DND-41 (cell line): ENCODE measurements around the gene TGFA.

ENCODE experiments used
- ATAC-seq: fragments of 200-7000 bp; cut with Tn5 transposase; 3 replicates; pipeline ENCODE4 v1.9.1; 2021; ENCODE audit warnings: low read depth; ENCODE audit not compliant: insufficient read depth
- DNase-seq: peaks from one replicate; pipeline ENCODE4 v3.0.0-alpha.2; 2020
- H2AFZ ChIP-seq: 2 replicates; pipeline ENCODE4 v1.6.0; 2012; ENCODE audit warnings: low read depth, low read length
- H3K27ac ChIP-seq: 2 replicates; pipeline ENCODE4 v1.5.1; 2012; ENCODE audit warnings: low read length, inconsistent platforms
- H3K27me3 ChIP-seq: fragments of 200-600 bp; sonication (generic); 2 replicates; pipeline ENCODE4 v1.6.0; 2012; ENCODE audit warnings: low read length, mild to moderate bottlenecking, inconsistent platforms; ENCODE audit not compliant: insufficient read depth, poor library complexity
- H3K36me3 ChIP-seq: 2 replicates; pipeline ENCODE4 v1.5.1; 2012; ENCODE audit warnings: low read length, inconsistent platforms; ENCODE audit not compliant: insufficient read depth
- H3K4me1 ChIP-seq: 2 replicates; pipeline ENCODE4 v1.5.1; 2012; ENCODE audit warnings: mild to moderate bottlenecking, low read length; ENCODE audit not compliant: insufficient read depth
- H3K4me2 ChIP-seq: 2 replicates; pipeline ENCODE4 v1.6.0; 2012; ENCODE audit warnings: mild to moderate bottlenecking, moderate library complexity, low read length, inconsistent platforms; ENCODE audit not compliant: insufficient read depth
- H3K4me3 ChIP-seq, 2 experiments: fragments of 200-600 bp in 1 of 2; shearing (Covaris generic) in 1 of 2; 2 replicates each; pipeline ENCODE4 v1.5.1; 2012 to 2016; ENCODE audit warnings: inconsistent platforms in 2 of 2, low read length in 2 of 2, mild to moderate bottlenecking in 2 of 2, low read depth in 1 of 2, moderate library complexity in 1 of 2
- H3K79me2 ChIP-seq: 2 replicates; pipeline ENCODE4 v1.6.0; 2012; ENCODE audit warnings: low read length, inconsistent platforms; ENCODE audit not compliant: insufficient read depth
- H3K9ac ChIP-seq: 2 replicates; pipeline ENCODE4 v1.6.0; 2012; ENCODE audit warnings: low read depth, mild to moderate bottlenecking, inconsistent platforms, low read length, moderate library complexity
- H3K9me3 ChIP-seq: 2 replicates; pipeline ENCODE4 v1.5.1; 2012; ENCODE audit warnings: low read length, moderate library complexity, mild to moderate bottlenecking, inconsistent platforms; ENCODE audit not compliant: insufficient read depth, severe bottlenecking
- H4K20me1 ChIP-seq: 2 replicates; pipeline ENCODE4 v1.6.0; 2012; ENCODE audit warnings: low read length; ENCODE audit not compliant: insufficient read depth
- EZH2 ChIP-seq: IDR thresholded peaks from 3 replicates; pipeline ENCODE4 v1.6.1; 2012; ENCODE audit warnings: borderline replicate concordance, low read depth, mild to moderate bottlenecking, moderate library complexity, low read length, inconsistent platforms; ENCODE audit not compliant: severe bottlenecking
- TF ChIP-seq, protein P1 (sequence below): IDR thresholded peaks from 2 replicates; pipeline ENCODE4 v1.5.1; 2012; ENCODE audit warnings: borderline replicate concordance, low read length, moderate library complexity, mild to moderate bottlenecking; ENCODE audit not compliant: poor library complexity, severe bottlenecking; ENCODE audit errors: extremely low read depth

Gene TGFA

DNA sequence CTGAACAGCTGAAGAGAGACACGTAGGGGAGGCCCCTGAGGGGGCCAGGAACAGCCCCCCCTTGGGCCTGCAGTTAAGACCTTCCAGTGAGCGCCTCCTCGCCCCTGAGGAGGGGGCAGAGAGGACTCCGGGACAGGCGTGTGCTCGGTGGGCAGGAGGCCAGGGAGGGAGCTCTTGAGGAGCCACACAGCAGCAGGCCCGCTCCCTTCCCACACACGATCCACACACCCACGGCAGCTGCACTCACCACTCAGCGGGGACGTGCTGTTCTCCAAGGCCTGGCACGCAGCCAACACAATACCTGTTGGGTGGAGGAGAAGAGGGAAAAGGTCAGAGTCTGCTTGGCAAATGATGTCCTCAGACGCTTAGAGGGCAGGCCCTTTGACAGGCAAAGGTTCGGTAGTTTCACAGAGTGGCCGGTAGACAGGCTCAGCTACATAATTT lies 39.0 kb downstream of the TGFA start:
- H3K79me2 ChIP-seq: no peaks in the 10 kb centered on the region
- H3K9me3 ChIP-seq: no peaks in the 10 kb centered on the region
- ATAC-seq (no peak), DNase-seq (no peak)
- no peaks in the 10 kb centered on the region for H3K4me1 ChIP-seq
- H3K36me3 ChIP-seq: no peaks in the 10 kb centered on the region
- no peak overlapping the region for H3K4me2 ChIP-seq
- no peak overlapping the region for H2AFZ ChIP-seq
- H3K4me3 ChIP-seq: no peak overlapping the region
- TF ChIP-seq, protein P1, sequence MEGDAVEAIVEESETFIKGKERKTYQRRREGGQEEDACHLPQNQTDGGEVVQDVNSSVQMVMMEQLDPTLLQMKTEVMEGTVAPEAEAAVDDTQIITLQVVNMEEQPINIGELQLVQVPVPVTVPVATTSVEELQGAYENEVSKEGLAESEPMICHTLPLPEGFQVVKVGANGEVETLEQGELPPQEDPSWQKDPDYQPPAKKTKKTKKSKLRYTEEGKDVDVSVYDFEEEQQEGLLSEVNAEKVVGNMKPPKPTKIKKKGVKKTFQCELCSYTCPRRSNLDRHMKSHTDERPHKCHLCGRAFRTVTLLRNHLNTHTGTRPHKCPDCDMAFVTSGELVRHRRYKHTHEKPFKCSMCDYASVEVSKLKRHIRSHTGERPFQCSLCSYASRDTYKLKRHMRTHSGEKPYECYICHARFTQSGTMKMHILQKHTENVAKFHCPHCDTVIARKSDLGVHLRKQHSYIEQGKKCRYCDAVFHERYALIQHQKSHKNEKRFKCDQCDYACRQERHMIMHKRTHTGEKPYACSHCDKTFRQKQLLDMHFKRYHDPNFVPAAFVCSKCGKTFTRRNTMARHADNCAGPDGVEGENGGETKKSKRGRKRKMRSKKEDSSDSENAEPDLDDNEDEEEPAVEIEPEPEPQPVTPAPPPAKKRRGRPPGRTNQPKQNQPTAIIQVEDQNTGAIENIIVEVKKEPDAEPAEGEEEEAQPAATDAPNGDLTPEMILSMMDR: no peak
- no peak for TF ChIP-seq EZH2
- H3K9ac ChIP-seq: no peak overlapping the region
- no peaks in the 10 kb centered on the region for H4K20me1 ChIP-seq
- no peak overlapping the region for H3K27ac ChIP-seq
- H3K27me3 ChIP-seq: peaks cover 17% of the 10 kb centered on the region

DNA sequence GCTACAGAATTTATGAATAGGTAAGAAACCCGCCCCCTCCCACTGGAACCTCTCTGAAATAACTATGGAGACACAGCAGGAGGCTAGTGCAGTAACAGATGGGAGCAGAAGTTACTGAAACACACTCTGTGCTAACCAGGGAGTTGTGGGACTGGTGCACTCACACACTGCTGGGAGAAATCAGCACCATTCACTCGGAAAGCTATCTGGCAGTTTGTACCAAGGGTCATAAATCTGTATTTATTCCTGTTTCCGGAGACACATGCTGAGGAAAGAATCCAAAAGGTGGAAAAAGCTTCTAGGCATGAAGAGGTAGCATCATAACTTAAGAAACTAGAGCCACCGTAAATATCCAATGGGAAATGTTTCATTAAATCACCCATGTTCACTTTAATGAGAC lies 39.9 kb downstream of the TGFA start:
- H3K36me3 ChIP-seq: no peaks in the 10 kb centered on the region
- TF ChIP-seq, protein P1: no peak
- TF ChIP-seq EZH2: no peak
- H2AFZ ChIP-seq: no peak overlapping the region
- no peak overlapping the region for H3K4me3 ChIP-seq
- H3K9ac ChIP-seq: no peak overlapping the region
- H3K27ac ChIP-seq: no peak overlapping the region
- no peaks in the 10 kb centered on the region for H3K4me1 ChIP-seq
- peaks cover 17% of the 10 kb centered on the region for H3K27me3 ChIP-seq
- no peaks in the 10 kb centered on the region for H3K9me3 ChIP-seq
- no peaks in the 10 kb centered on the region for H4K20me1 ChIP-seq
- H3K79me2 ChIP-seq: no peaks in the 10 kb centered on the region
- H3K4me2 ChIP-seq: no peak overlapping the region
- DNase-seq (no peak), ATAC-seq (no peak)

DNA sequence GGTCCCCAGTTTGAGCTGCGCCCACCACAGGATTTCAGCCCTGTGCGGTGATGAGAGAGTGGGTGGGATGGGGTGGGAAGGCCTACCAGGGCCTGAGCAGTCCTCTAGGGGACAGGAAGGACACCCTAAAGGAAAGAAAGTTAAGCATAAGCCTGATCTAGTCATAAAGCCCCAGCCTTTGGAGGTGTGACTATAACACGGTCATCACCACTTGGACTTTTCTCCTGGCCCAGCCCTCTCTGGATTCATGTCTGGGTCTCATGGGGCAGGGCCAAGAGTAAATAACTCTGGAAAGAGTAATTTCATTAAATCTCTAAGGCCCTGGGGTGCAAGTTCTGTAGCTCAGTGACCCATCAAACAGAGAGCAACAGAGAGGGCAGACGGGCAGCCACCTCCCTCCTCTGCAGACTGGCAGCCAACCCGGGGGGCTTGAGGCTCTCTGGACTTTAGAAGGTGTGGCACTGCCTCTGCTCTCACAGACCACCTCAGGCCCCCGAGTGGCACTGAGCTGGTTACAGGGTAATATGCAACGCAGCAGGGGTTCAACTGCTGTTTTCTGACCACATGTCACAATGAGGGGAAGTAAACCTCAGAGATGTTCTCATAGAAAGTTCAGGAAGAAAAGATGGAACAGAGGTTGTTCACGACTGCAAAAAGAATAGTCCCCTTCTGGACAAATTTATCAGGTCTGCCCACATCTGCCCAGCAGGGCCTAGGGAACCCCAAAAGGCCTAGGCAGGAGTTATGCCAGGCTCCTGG lies 41.5 kb downstream of the TGFA start:
- H3K4me1 ChIP-seq: no peaks in the 10 kb centered on the region
- H2AFZ ChIP-seq: no peak overlapping the region
- TF ChIP-seq EZH2: no peak
- TF ChIP-seq, protein P1: no peak
- no peak for ATAC-seq
- H3K9ac ChIP-seq: no peak overlapping the region
- no peak overlapping the region for H3K27ac ChIP-seq
- no peaks in the 10 kb centered on the region for H3K36me3 ChIP-seq
- no peaks in the 10 kb centered on the region for H3K79me2 ChIP-seq
- no peak overlapping the region for H3K4me3 ChIP-seq
- H3K9me3 ChIP-seq: no peaks in the 10 kb centered on the region
- no peak for DNase-seq
- H3K4me2 ChIP-seq: no peak overlapping the region
- H3K27me3 ChIP-seq: peaks cover 17% of the 10 kb centered on the region
- H4K20me1 ChIP-seq: no peaks in the 10 kb centered on the region

DNA sequence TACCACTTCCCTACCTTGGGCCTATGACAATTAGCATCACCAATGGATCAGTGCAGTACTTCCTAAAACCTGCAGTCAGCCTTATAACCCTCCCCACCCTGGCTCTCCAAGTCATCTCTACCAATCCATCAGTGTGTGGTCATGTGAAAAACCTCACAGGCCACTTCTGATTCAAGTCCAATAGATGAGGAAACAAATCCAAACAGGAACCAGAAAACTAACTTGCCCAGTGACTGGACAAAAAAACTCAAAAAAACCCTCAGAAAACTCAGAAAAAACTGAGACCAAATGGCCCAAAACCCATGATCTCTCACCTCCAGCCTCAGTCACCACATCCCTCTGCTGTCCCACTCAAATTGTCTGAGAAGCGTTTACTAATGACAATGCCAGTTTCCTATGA lies 43.3 kb downstream of the TGFA start:
- H2AFZ ChIP-seq: no peak overlapping the region
- H3K9me3 ChIP-seq: no peaks in the 10 kb centered on the region
- TF ChIP-seq, protein P1: no peak
- TF ChIP-seq EZH2: no peak
- H3K4me2 ChIP-seq: no peak overlapping the region
- no peak overlapping the region for H3K27ac ChIP-seq
- no peak overlapping the region for H3K4me3 ChIP-seq
- no peaks in the 10 kb centered on the region for H3K4me1 ChIP-seq
- no peaks in the 10 kb centered on the region for H3K36me3 ChIP-seq
- H3K27me3 ChIP-seq: peaks cover 13% of the 10 kb centered on the region
- H3K79me2 ChIP-seq: no peaks in the 10 kb centered on the region
- H4K20me1 ChIP-seq: no peaks in the 10 kb centered on the region
- no peak for ATAC-seq
- no peak overlapping the region for H3K9ac ChIP-seq
- no peak for DNase-seq
